Heart right ventricle (tissue), 16 donors: ENCODE results near the gene ATP6V0E1. TPM values are rescaled to one million over a fixed set of nuclear protein-coding genes. Genes with fewer than 3 reads are reported as not detected.

Experiments used
- ATAC-seq, 8 donors: fragments of 200-7000 bp; cut with Tn5 transposase; one replicate each; pipeline ENCODE4 v1.9.1; 2020; ENCODE audit warnings: mild to moderate bottlenecking in 8 of 8, moderate library complexity in 8 of 8, moderate number of reproducible peaks in 1 of 8
- DNase-seq, 2 donors: peaks; one replicate each; pipeline ENCODE4 v3.0.0-alpha.2; 2020
- H3K27ac ChIP-seq, 10 donors: fragments of 200-600 bp; sonication (generic) in 2 of 10; one replicate each; pipeline versions ENCODE4 v1.5.0 to v1.8.0; 2020 to 2022; ENCODE audit warnings: mild to moderate bottlenecking in 3 of 10
- H3K27me3 ChIP-seq, 7 donors: fragments of 200-600 bp; one replicate each; pipeline ENCODE4 v1.8.0; 2021 to 2022; ENCODE audit warnings: mild to moderate bottlenecking in 2 of 7
- H3K36me3 ChIP-seq, 9 donors: fragments of 200-600 bp; sonication (generic) in 1 of 9; one replicate each; pipeline versions ENCODE4 v1.5.0 to v1.8.0; 2020 to 2022; ENCODE audit warnings: mild to moderate bottlenecking in 2 of 9
- H3K4me1 ChIP-seq, 9 donors: fragments of 200-600 bp; sonication (generic) in 1 of 9; one replicate each; pipeline versions ENCODE4 v1.5.0 to v1.8.0; 2020 to 2022; ENCODE audit warnings: mild to moderate bottlenecking in 4 of 9
- H3K4me3 ChIP-seq, 10 donors: fragments of 200-600 bp; sonication (generic) in 2 of 10; one replicate each; pipeline versions ENCODE4 v1.5.0 to v1.8.0; 2020 to 2022; ENCODE audit warnings: mild to moderate bottlenecking in 7 of 10, moderate library complexity in 2 of 10
- H3K9me3 ChIP-seq, 11 donors: fragments of 200-600 bp in 10 of 11; sonication (generic) in 2 of 11; one replicate each; pipeline versions ENCODE4 v1.5.0 to v1.8.0; 2013 to 2022; ENCODE audit warnings: mild to moderate bottlenecking in 2 of 11, control low read depth in 1 of 11, moderate library complexity in 1 of 11
- CTCF ChIP-seq, 9 donors: fragments of 200-600 bp; sonication (generic) in 2 of 9; IDR thresholded peaks; one replicate each; pipeline versions ENCODE4 v1.5.0 to v1.8.0; 2021 to 2022; ENCODE audit warnings: antibody characterized with exemption in 9 of 9, mild to moderate bottlenecking in 5 of 9, moderate library complexity in 1 of 9
- WGBS, 2 donors: extraction: QIAGEN DNeasy Blood & Tissue Kit; methylation state at CpG; one replicate each; pipeline ENCODE4 v1.1.7; 2013; ENCODE audit warnings: inconsistent platforms in 1 of 2; 5-methylcytosine and 5-hydroxymethylcytosine counted together
- intact Hi-C, 10 donors: fragments of 100-400 bp; cut with DNase I; formaldehyde crosslinking; loops; one replicate each; pipeline versions ENCODE4 v1.11.1 to v1.14.2; 2022
- polyA plus RNA-seq, 2 donors: library from polyadenylated mRNA; stranded (reverse); fragments of 200-250 nt; gene quantifications; one replicate each; pipeline ENCODE4 v1.2.3, GENCODE V29; 2013
- total RNA-seq, 10 donors: library from RNA; stranded (reverse); fragmentation: NEBNext Ultra II Directional in 3 of 10; extraction: Animal tissue kit (Norgen Biotek cat#: 25700) in 3 of 10; gene quantifications; one replicate each; pipeline versions ENCODE4 v1.2.1 to v1.2.4, GENCODE V29; 2021 to 2023
- donor health status: Arrhythmogenic right ventricular cardiomyopathy.
- donor health status: ischemic (EF 13 %, LVEDD 7.1; RV severe dilation, severe dysfunction).
- donor health status: healthy with polysubstance abuse.
- donor health status: DM: no; HTN: yes; CAD: no.
- donor health status: DM: no; HTN: no; CAD: no.
- donor health status: ischemic (EF 25% LVEDD 6.9; RV normal size, moderate dysfunction).
- donor health status: ischemic (EF 25% LVEDD 5.7; RV mildly dilated, moderate dysfunction).
- donor health status: healthy.
- donor health status: DM: yes; HTN: yes; CAD: no.
- donor health status: Ischemic cardiomyopathy.
- donor health status: ischemic (EF 35%, LVEDD 5.7; RV mildly dilated, moderate dysfunction).
- donor health status: nonischemic (EF 11% LVEDD 7.7; RV severe dilation, severe dysfunction).
- donor health status: DM: yes; HTN: yes; CAD: no.
- donor health status: PGD.
- donor health status: ischemic (EF 29% LVEDD 5.4; RV normal size, mild dysfunction).
- donor health status: nonischemic (EF 23%, LVEDD 6.1; RV moderate dilation, normal function).

Gene ATP6V0E1
- total and polyA plus RNA-seq, 12 donors: 134 to 271 (median 194) TPM

- Histone ChIP-seq H3K27me3 (no peaks in the 10 kb centered on the region), H3K4me1 (peaks cover 8 to 84% (median 38%) of the 10 kb centered on the region in 9 donors), H3K4me3 (no peak overlapping the region), H3K9me3 (no peaks in the 10 kb centered on the region), H3K36me3 (no peaks in the 10 kb centered on the region), H3K27ac (peak overlapping the region in 5 of 10 donors; percentile 6 to 90 (median 14))
- WGBS, 2 donors: 59 to 63% methylated on average over 11 of the region's 11 CpGs
- ATAC-seq (peak; percentile 79 to 90 (median 88)), DNase-seq (peak; percentile 54 to 65)
- intact Hi-C loops: loop anchor here in 3 of 10 donors (5.0 to 10.0 kb wide), 3 partner anchors 46 to 274 kb away; partner anchors contain the start of genes BNIP1 (in 1 of the 3) and CREBRF (in 1 of the 3)
- peak; percentile 26 to 75 (median 68) for TF ChIP-seq CTCF (IDR thresholded peaks at IDR 0.05)
Observed at GRCh38 chr5:173010547-173011464, 27.2 kb downstream of the ATP6V0E1 start.

GRCh38 chr5:173011566-173011965 is 28.0 kb downstream of the ATP6V0E1 start:
- ATAC-seq (peak in 1 of 8 donors; percentile 38), DNase-seq (no peak)
- no peaks in the 10 kb centered on the region for H3K9me3 ChIP-seq
- intact Hi-C loops: loop anchor here in 3 of 10 donors (5.0 to 10.0 kb wide), 3 partner anchors 46 to 273 kb away; partner anchors contain the start of genes BNIP1 (in 1 of the 3) and CREBRF (in 1 of the 3)
- H3K27me3 ChIP-seq: no peaks in the 10 kb centered on the region
- no peak overlapping the region for H3K4me3 ChIP-seq
- TF ChIP-seq CTCF (IDR thresholded peaks at IDR 0.05): no peak
- peaks cover 8 to 89% (median 46%) of the 10 kb centered on the region in 9 donors for H3K4me1 ChIP-seq
- no peaks in the 10 kb centered on the region for H3K36me3 ChIP-seq
- peak overlapping the region in 5 of 10 donors; percentile 6 to 90 (median 13) for H3K27ac ChIP-seq
- 70 to 79% methylated on average over 4 of the region's 4 CpGs for WGBS, 2 donors

- 90 to 97% methylated on average over 4 of the region's 4 CpGs for WGBS, 2 donors
- peaks cover 8 to 92% (median 44%) of the 10 kb centered on the region in 9 donors for H3K4me1 ChIP-seq
- H3K36me3 ChIP-seq: no peaks in the 10 kb centered on the region
- H3K9me3 ChIP-seq: no peaks in the 10 kb centered on the region
- no peaks in the 10 kb centered on the region for H3K27me3 ChIP-seq
- DNase-seq (peak in 1 of 2 donors; percentile 25), ATAC-seq (no peak)
- intact Hi-C loops: loop anchor here in 3 of 10 donors (5.0 to 10.0 kb wide), 3 partner anchors 44 to 272 kb away; partner anchors contain the start of genes BNIP1 (in 1 of the 3) and CREBRF (in 1 of the 3)
- TF ChIP-seq CTCF (IDR thresholded peaks at IDR 0.05): no peak
- peak overlapping the region in 1 of 10 donors; percentile 90 for H3K27ac ChIP-seq
- H3K4me3 ChIP-seq: no peak overlapping the region
Observed at GRCh38 chr5:173012882-173013281, 29.3 kb downstream of the ATP6V0E1 start.

GRCh38 chr5:173014671-173015070 is 31.1 kb downstream of the ATP6V0E1 start:
- ATAC-seq (no peak), DNase-seq (no peak)
- no peak for TF ChIP-seq CTCF (IDR thresholded peaks at IDR 0.05)
- Histone ChIP-seq H3K27ac (peak overlapping the region in 3 of 10 donors; percentile 12 to 90 (median 84)), H3K4me1 (peaks cover 8 to 98% (median 44%) of the 10 kb centered on the region in 9 donors), H3K27me3 (no peaks in the 10 kb centered on the region), H3K4me3 (no peak overlapping the region), H3K9me3 (no peaks in the 10 kb centered on the region), H3K36me3 (peaks cover 0 to 2% (median 0%) of the 10 kb centered on the region in 9 donors)
- 89 to 95% methylated on average over 4 of the region's 4 CpGs for WGBS, 2 donors
- intact Hi-C loops: loop anchor here in 3 of 10 donors (5.0 to 10.0 kb wide), 3 partner anchors 43 to 270 kb away; partner anchors contain the start of genes CREBRF (in 2 of the 3) and BNIP1 (in 1 of the 3)
